ENCODE measurements around the gene MPV17L.
"Not testable (repeated sequence)": the region's sequence is repeated elsewhere in the genome, so short reads cannot be mapped to it uniquely, and the experiment has no call there.

The MPV17L gene

GRCh38 chr16:15451098-15451731, 55.7 kb downstream of the MPV17L start:
- no peak for DNase-seq (ENCODE audit: low read depth)

GRCh38 chr16:15452246-15452855, 56.8 kb downstream of the MPV17L start:
- no peak for DNase-seq (ENCODE audit: low read depth)

- not testable (repeated sequence) for DNase-seq (ENCODE audit: low read depth)
Measured at GRCh38 chr16:15453296-15453695, 57.7 kb downstream of the MPV17L start.

GRCh38 chr16:15454933-15455332, 59.4 kb downstream of the MPV17L start:
- not testable (repeated sequence) for DNase-seq (ENCODE audit: low read depth)

- DNase-seq (ENCODE audit: low read depth) = no peak
Measured at GRCh38 chr16:15457400-15457799, 61.8 kb downstream of the MPV17L start.

GRCh38 chr16:15457958-15458357, 62.4 kb downstream of the MPV17L start:
- DNase-seq (ENCODE audit: low read depth) = no peak

- no peak for DNase-seq (ENCODE audit: low read depth)
Measured at GRCh38 chr16:15459791-15460190, 64.2 kb downstream of the MPV17L start.

GRCh38 chr16:15460601-15461000, 65.0 kb downstream of the MPV17L start:
- DNase-seq (ENCODE audit: low read depth) = no peak

GRCh38 chr16:15461376-15461775, 65.8 kb downstream of the MPV17L start:
- DNase-seq (ENCODE audit: low read depth) = no peak

All from stimulated activated CD4-positive, alpha-beta T cell treated with anti-CD3 and anti-CD28 coated beads, Interleukin-2, amount 100 ng/mL, for 4 hours (primary cell).